Measurements from ENCODE around the gene SLC6A12. TPM values are rescaled to one million over a fixed set of nuclear protein-coding genes. Genes with fewer than 3 reads are reported as not detected.
"Not testable (repeated sequence)": the region's sequence is repeated elsewhere in the genome, so short reads cannot be mapped to it uniquely, and the experiment has no call there.

The SLC6A12 gene
- total and polyA plus RNA-seq, 2 donors from 2014 or later, result 45.6 to 130 TPM

- H3K27me3 ChIP-seq (ENCODE audit: control insufficient read depth, insufficient read depth, low read length), result no peaks in the 10 kb centered on the region
- H3K36me3 ChIP-seq (ENCODE audit: control insufficient read depth in 2 of 3, insufficient read depth in 3 of 3, low read length in 3 of 3), result peaks cover 0 to 12% (median 6%) of the 10 kb centered on the region in 3 donors
- TF ChIP-seq, protein P1, sequence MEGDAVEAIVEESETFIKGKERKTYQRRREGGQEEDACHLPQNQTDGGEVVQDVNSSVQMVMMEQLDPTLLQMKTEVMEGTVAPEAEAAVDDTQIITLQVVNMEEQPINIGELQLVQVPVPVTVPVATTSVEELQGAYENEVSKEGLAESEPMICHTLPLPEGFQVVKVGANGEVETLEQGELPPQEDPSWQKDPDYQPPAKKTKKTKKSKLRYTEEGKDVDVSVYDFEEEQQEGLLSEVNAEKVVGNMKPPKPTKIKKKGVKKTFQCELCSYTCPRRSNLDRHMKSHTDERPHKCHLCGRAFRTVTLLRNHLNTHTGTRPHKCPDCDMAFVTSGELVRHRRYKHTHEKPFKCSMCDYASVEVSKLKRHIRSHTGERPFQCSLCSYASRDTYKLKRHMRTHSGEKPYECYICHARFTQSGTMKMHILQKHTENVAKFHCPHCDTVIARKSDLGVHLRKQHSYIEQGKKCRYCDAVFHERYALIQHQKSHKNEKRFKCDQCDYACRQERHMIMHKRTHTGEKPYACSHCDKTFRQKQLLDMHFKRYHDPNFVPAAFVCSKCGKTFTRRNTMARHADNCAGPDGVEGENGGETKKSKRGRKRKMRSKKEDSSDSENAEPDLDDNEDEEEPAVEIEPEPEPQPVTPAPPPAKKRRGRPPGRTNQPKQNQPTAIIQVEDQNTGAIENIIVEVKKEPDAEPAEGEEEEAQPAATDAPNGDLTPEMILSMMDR (IDR thresholded peaks at IDR 0.05; ENCODE audit: borderline replicate concordance, extremely low read depth, insufficient read depth), result no peak
- H3K9me3 ChIP-seq (ENCODE audit: control insufficient read depth in 2 of 3, insufficient read depth in 1 of 3, low read length in 3 of 3), result no peaks in the 10 kb centered on the region
- H3K4me3 ChIP-seq (ENCODE audit: low read length in 3 of 3), result no peak overlapping the region
- H3K9ac ChIP-seq (ENCODE audit: low read length in 3 of 3), result no peak overlapping the region
- DNase-seq (peak in 3 of 5 donors; percentile 39 to 51 (median 44)), FAIRE-seq (no peak)
- no peak overlapping the region for H3K27ac ChIP-seq (ENCODE audit: low read depth in 2 of 2, low read length in 2 of 2)
- intact Hi-C loops (cut with DNase I), result no loop called here
- H3K4me1 ChIP-seq (ENCODE audit: control insufficient read depth in 2 of 3, insufficient read depth in 2 of 3, low read depth in 1 of 3, low read length in 3 of 3), result peaks cover 0 to 14% (median 7%) of the 10 kb centered on the region in 3 donors
These were observed 5.0 kb upstream of the SLC6A12 start for GRCh38 chr12:218728-219590.

GRCh38 chr12:218221-218620 is 4.3 kb upstream of the SLC6A12 start:
- FAIRE-seq, result no peak
- TF ChIP-seq, protein P1 (IDR thresholded peaks at IDR 0.05; ENCODE audit: borderline replicate concordance, extremely low read depth, insufficient read depth), result no peak
- no peaks in the 10 kb centered on the region for H3K27me3 ChIP-seq (ENCODE audit: control insufficient read depth, insufficient read depth, low read length)

GRCh38 chr12:217029-217428 is 3.1 kb upstream of the SLC6A12 start:
- H3K9ac ChIP-seq (ENCODE audit: low read length in 3 of 3); intact Hi-C loops (cut with DNase I); H3K27me3 ChIP-seq (ENCODE audit: control insufficient read depth, insufficient read depth, low read length): not testable (repeated sequence)

More at GRCh38 chr12:218221-218620, 4.3 kb upstream of the SLC6A12 start:
- Histone ChIP-seq H3K36me3 (ENCODE audit: control insufficient read depth in 2 of 3, insufficient read depth in 3 of 3, low read length in 3 of 3) (peaks cover 0 to 6% (median 6%) of the 10 kb centered on the region in 3 donors), H3K27ac (ENCODE audit: low read depth in 2 of 2, low read length in 2 of 2) (no peak overlapping the region), H3K9me3 (ENCODE audit: control insufficient read depth in 2 of 3, insufficient read depth in 1 of 3, low read length in 3 of 3) (no peaks in the 10 kb centered on the region), H3K9ac (ENCODE audit: low read length in 3 of 3) (no peak overlapping the region), H3K4me3 (ENCODE audit: low read length in 3 of 3) (no peak overlapping the region), H3K4me1 (ENCODE audit: control insufficient read depth in 2 of 3, insufficient read depth in 2 of 3, low read depth in 1 of 3, low read length in 3 of 3) (peaks cover 0 to 19% (median 13%) of the 10 kb centered on the region in 3 donors)
- peak in 1 of 5 donors; percentile 41 for DNase-seq
- intact Hi-C loops (cut with DNase I), result no loop called here

DNA sequence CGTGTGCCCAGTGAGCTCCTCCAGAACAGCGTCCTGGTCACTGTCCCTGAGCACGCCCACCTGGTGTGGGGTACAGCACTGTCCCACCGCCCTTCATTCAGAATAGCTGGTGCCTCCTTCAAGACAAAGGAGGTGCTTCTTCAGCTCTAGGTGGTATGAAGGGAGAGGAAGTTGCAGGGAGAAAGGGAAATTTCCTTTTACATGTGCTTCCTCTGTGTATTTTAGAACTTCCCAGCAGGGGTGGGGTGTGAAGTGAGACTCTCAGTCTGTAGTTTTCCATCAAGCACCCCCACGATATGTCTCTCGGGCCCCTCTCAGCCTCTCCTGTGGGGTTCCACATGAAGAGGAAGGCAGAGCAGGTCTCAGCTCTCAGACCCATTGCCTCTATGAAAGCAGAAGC is 1.2 kb upstream of the SLC6A12 start:
- TF ChIP-seq, protein P1 (IDR thresholded peaks at IDR 0.05; ENCODE audit: borderline replicate concordance, extremely low read depth, insufficient read depth), result no peak
- Histone ChIP-seq H3K4me3 (ENCODE audit: low read length in 3 of 3) (no peak overlapping the region), H3K27ac (ENCODE audit: low read depth in 2 of 2, low read length in 2 of 2) (peak overlapping the region in 1 of 2 donors; percentile 82), H3K36me3 (ENCODE audit: control insufficient read depth in 2 of 3, insufficient read depth in 3 of 3, low read length in 3 of 3) (peaks cover 0 to 6% (median 4%) of the 10 kb centered on the region in 3 donors), H3K9me3 (ENCODE audit: control insufficient read depth in 2 of 3, insufficient read depth in 1 of 3, low read length in 3 of 3) (no peaks in the 10 kb centered on the region), H3K27me3 (ENCODE audit: control insufficient read depth, insufficient read depth, low read length) (no peaks in the 10 kb centered on the region), H3K4me1 (ENCODE audit: control insufficient read depth in 2 of 3, insufficient read depth in 2 of 3, low read depth in 1 of 3, low read length in 3 of 3) (peaks cover 0 to 48% (median 42%) of the 10 kb centered on the region in 3 donors), H3K9ac (ENCODE audit: low read length in 3 of 3) (no peak overlapping the region)
- intact Hi-C loops (cut with DNase I), result no loop called here
- DNase-seq, result peak in 1 of 5 donors; percentile 43
- FAIRE-seq, result no peak

More at GRCh38 chr12:217029-217428, 3.1 kb upstream of the SLC6A12 start:
- not testable (repeated sequence) for H3K27ac ChIP-seq (ENCODE audit: low read depth in 2 of 2, low read length in 2 of 2); FAIRE-seq; DNase-seq; H3K9me3 ChIP-seq (ENCODE audit: control insufficient read depth in 2 of 3, insufficient read depth in 1 of 3, low read length in 3 of 3); H3K36me3 ChIP-seq (ENCODE audit: control insufficient read depth in 2 of 3, insufficient read depth in 3 of 3, low read length in 3 of 3); H3K4me3 ChIP-seq (ENCODE audit: low read length in 3 of 3)
- peaks cover 0 to 29% (median 25%) of the 10 kb centered on the region in 3 donors for H3K4me1 ChIP-seq (ENCODE audit: control insufficient read depth in 2 of 3, insufficient read depth in 2 of 3, low read depth in 1 of 3, low read length in 3 of 3)
